GM23338 (cell line): ENCODE measurements around the gene ZNF106. TPM values are rescaled to one million over a fixed set of nuclear protein-coding genes. Genes with fewer than 3 reads are reported as not detected.

ENCODE experiments used
- ATAC-seq: fragments of 200-7000 bp; cut with Tn5 transposase; 3 replicates; pipeline ENCODE4 v1.9.1; 2020
- DNase-seq: peaks from one replicate; pipeline ENCODE4 v3.0.0-alpha.2; 2015; ENCODE audit warnings: low spot score
- H2AFZ ChIP-seq: fragments of 200-600 bp; sonication (generic); 2 replicates; pipeline ENCODE4 v1.8.0; 2016; ENCODE audit warnings: antibody characterized with exemption, mild to moderate bottlenecking, moderate library complexity
- H3F3A ChIP-seq: fragments of 200-600 bp; sonication (generic); replicated peaks from 2 replicates; pipeline ENCODE4 v1.8.0; 2017; ENCODE audit warnings: antibody characterized with exemption, mixed run types, low read depth
- H3K27ac ChIP-seq: fragments of 200-600 bp; sonication (generic); 2 replicates; pipeline ENCODE4 v1.6.1; 2016; ENCODE audit warnings: low read depth
- H3K27me3 ChIP-seq: fragments of 200-600 bp; sonication (generic); 2 replicates; pipeline ENCODE4 v1.8.0; 2016; ENCODE audit warnings: mild to moderate bottlenecking, mixed run types, moderate library complexity; ENCODE audit not compliant: insufficient read depth
- H3K36me3 ChIP-seq: fragments of 200-600 bp; sonication (generic); 2 replicates; pipeline ENCODE4 v1.8.0; 2016; ENCODE audit warnings: mild to moderate bottlenecking; ENCODE audit not compliant: insufficient read depth
- H3K4me1 ChIP-seq: fragments of 200-600 bp; sonication (generic); 2 replicates; pipeline ENCODE4 v1.8.0; 2016; ENCODE audit warnings: mild to moderate bottlenecking, moderate library complexity; ENCODE audit not compliant: insufficient read depth
- H3K4me2 ChIP-seq: fragments of 200-600 bp; sonication (generic); 2 replicates; pipeline ENCODE4 v1.7.1; 2017; ENCODE audit warnings: mixed run types
- H3K4me3 ChIP-seq: fragments of 200-600 bp; sonication (generic); 2 replicates; pipeline ENCODE4 v1.6.1; 2016; ENCODE audit warnings: mixed run types
- H3K79me2 ChIP-seq: fragments of 200-600 bp; sonication (generic); replicated peaks from 2 replicates; pipeline ENCODE4 v1.8.0; 2017; ENCODE audit warnings: mild to moderate bottlenecking; ENCODE audit not compliant: insufficient read depth
- H3K9me2 ChIP-seq: fragments of 200-600 bp; sonication (generic); 2 replicates; pipeline ENCODE4 v1.8.0; 2017; ENCODE audit not compliant: insufficient read depth
- H4K20me1 ChIP-seq: fragments of 200-600 bp; sonication (generic); replicated peaks from 2 replicates; pipeline ENCODE4 v1.8.0; 2017; ENCODE audit warnings: mild to moderate bottlenecking; ENCODE audit not compliant: insufficient read depth
- H3K27ac Mint-ChIP-seq: 2 replicates; pipeline ENCODE4 v1.8.0; 2020; ENCODE audit warnings: inconsistent platforms, mild to moderate bottlenecking, moderate library complexity, mixed read lengths
- H3K27me3 Mint-ChIP-seq: 3 replicates; pipeline ENCODE4 v1.8.0; 2022; ENCODE audit warnings: low read depth, mild to moderate bottlenecking, moderate library complexity, mixed read lengths, inconsistent platforms; ENCODE audit not compliant: insufficient read depth, poor library complexity
- H3K36me3 Mint-ChIP-seq: 3 replicates; pipeline ENCODE4 v1.8.0; 2021; ENCODE audit warnings: low read depth, mild to moderate bottlenecking, inconsistent platforms, moderate library complexity, mixed read lengths
- H3K4me1 Mint-ChIP-seq: 3 replicates; pipeline ENCODE4 v1.8.0; 2020; ENCODE audit warnings: mild to moderate bottlenecking, inconsistent platforms, mixed read lengths
- H3K4me3 Mint-ChIP-seq: 3 replicates; pipeline ENCODE4 v1.8.0; 2021; ENCODE audit warnings: moderate library complexity, mild to moderate bottlenecking, inconsistent platforms, mixed read lengths
- H3K9me3 Mint-ChIP-seq: 3 replicates; pipeline ENCODE4 v1.8.0; 2020; ENCODE audit warnings: moderate library complexity, mild to moderate bottlenecking, inconsistent platforms, mixed read lengths
- CREB1 ChIP-seq: fragments of 250-450 bp; sonication (Bioruptor Pico); IDR thresholded peaks from 2 replicates; pipeline ENCODE4 v1.5.0; 2020; ENCODE audit warnings: low read depth, mild to moderate bottlenecking, moderate library complexity
- CTCF ChIP-seq, 2 experiments: fragments of 200-600 bp in 1 of 2; sonication (generic) in 1 of 2; conservative IDR thresholded peaks; 2 replicates each; pipeline versions ENCODE4 v1.5.1 to v1.6.1; 2016 to 2017; ENCODE audit warnings: antibody characterized with exemption in 2 of 2, low read depth in 2 of 2, mild to moderate bottlenecking in 2 of 2, moderate library complexity in 1 of 2
- EZH2 ChIP-seq: fragments of 200-600 bp; sonication (generic); IDR thresholded peaks from one replicate; pipeline ENCODE4 v1.8.0; 2017; ENCODE audit warnings: antibody characterized with exemption, mild to moderate bottlenecking, low read depth; ENCODE audit not compliant: unreplicated experiment
- EZH2phosphoT487 ChIP-seq: fragments of 200-600 bp; sonication (generic); IDR thresholded peaks from one replicate; pipeline ENCODE4 v1.8.1; 2018; ENCODE audit warnings: antibody characterized with exemption; ENCODE audit not compliant: unreplicated experiment
- JUNB ChIP-seq: IDR thresholded peaks from one replicate; pipeline ENCODE4 v1.6.1; 2016; ENCODE audit warnings: antibody characterized with exemption; ENCODE audit not compliant: unreplicated experiment
- NANOG ChIP-seq: IDR thresholded peaks from 2 replicates; pipeline ENCODE4 v1.6.1; 2016; ENCODE audit warnings: antibody characterized with exemption, borderline replicate concordance
- POLR2AphosphoS5 ChIP-seq: IDR thresholded peaks from 2 replicates; pipeline ENCODE4 v1.6.1; 2016; ENCODE audit warnings: antibody characterized with exemption, low read depth
- REST ChIP-seq: IDR thresholded peaks from one replicate; pipeline ENCODE4 v1.6.1; 2018; ENCODE audit warnings: antibody characterized with exemption; ENCODE audit not compliant: unreplicated experiment
- STAT1 ChIP-seq: IDR thresholded peaks from one replicate; pipeline ENCODE4 v1.6.1; 2016; ENCODE audit warnings: antibody characterized with exemption; ENCODE audit not compliant: unreplicated experiment
- ZNF114 ChIP-seq: fragments of 250-450 bp; sonication (Bioruptor Pico); IDR thresholded peaks from 2 replicates; pipeline ENCODE4 v1.5.0; 2020; ENCODE audit warnings: mild to moderate bottlenecking, moderate library complexity
- polyA plus RNA-seq: library from polyadenylated mRNA; unstranded; fragments of >200 nt; fragmentation: Nextera tagmentation; extraction: Ambion mirVana; gene quantifications from 2 replicates; pipeline ENCODE4 v1.2.1, GENCODE V29; 2016
- total RNA-seq: library from RNA; depleted of rRNA; stranded (reverse); fragments of >200 nt; shearing (Covaris generic); gene quantifications from 2 replicates; pipeline ENCODE4 v1.2.3, GENCODE V29; 2014
- TF ChIP-seq, protein P1 (sequence below): fragments of 250-450 bp; sonication (Bioruptor Pico); IDR thresholded peaks from 2 replicates; pipeline ENCODE4 v1.5.0; 2020; ENCODE audit warnings: mild to moderate bottlenecking, moderate library complexity
- TF ChIP-seq, protein P2 (sequence below): IDR thresholded peaks from 2 replicates; pipeline ENCODE4 v1.6.1; 2016; ENCODE audit warnings: antibody characterized with exemption

ZNF106 gene
- total and polyA plus RNA-seq, 2 experiments from 2014 or later = 48.0 to 53.7 TPM

DNA sequence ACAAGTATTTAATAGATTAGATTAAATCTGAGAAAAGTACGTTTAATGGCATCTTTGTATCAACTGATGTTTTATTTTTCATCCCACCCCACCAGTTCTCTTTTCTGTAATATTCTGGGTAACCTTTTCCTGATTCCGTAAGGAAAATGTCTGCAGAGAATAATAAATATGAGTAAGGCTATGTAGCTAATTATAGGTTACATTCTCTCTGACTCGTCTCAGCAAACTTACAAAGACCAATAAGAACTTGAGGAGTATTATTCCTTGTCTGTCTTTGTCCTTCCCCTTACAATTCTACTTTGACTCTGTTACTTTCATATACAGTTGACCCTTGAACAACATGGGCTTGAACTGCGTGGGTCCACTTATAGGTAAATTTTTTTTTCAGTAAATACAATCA, 16.6 kb upstream of the ZNF106 start:
- no peak overlapping the region for H3K4me2 ChIP-seq
- DNase-seq = no peak

More for the DNA sequence above, 16.6 kb upstream of the ZNF106 start:
- H3K9me2 ChIP-seq = no peaks in the 10 kb centered on the region
- ATAC-seq = no peak
- Mint-ChIP-seq H3K27ac (no peak overlapping the region), H3K36me3 (no peaks in the 10 kb centered on the region), H3K27me3 (peaks cover 1% of the 10 kb centered on the region), H3K4me3 (no peak overlapping the region), H3K9me3 (no peaks in the 10 kb centered on the region), H3K4me1 (no peaks in the 10 kb centered on the region)
- no peak overlapping the region for H3K4me3 ChIP-seq
- peaks cover 16% of the 10 kb centered on the region for H4K20me1 ChIP-seq
- TF ChIP-seq STAT1 (no peak), POLR2AphosphoS5 (no peak), EZH2phosphoT487 (no peak), CREB1 (CRISPR knock-in tag) (no peak), EZH2 (no peak), ZNF114 (no peak), NANOG (no peak), CTCF (conservative IDR thresholded peaks at IDR 0.05; ENCODE audit: low read depth in 2 of 2) (no peak), JUNB (no peak), REST (no peak)
- TF ChIP-seq, protein P1, sequence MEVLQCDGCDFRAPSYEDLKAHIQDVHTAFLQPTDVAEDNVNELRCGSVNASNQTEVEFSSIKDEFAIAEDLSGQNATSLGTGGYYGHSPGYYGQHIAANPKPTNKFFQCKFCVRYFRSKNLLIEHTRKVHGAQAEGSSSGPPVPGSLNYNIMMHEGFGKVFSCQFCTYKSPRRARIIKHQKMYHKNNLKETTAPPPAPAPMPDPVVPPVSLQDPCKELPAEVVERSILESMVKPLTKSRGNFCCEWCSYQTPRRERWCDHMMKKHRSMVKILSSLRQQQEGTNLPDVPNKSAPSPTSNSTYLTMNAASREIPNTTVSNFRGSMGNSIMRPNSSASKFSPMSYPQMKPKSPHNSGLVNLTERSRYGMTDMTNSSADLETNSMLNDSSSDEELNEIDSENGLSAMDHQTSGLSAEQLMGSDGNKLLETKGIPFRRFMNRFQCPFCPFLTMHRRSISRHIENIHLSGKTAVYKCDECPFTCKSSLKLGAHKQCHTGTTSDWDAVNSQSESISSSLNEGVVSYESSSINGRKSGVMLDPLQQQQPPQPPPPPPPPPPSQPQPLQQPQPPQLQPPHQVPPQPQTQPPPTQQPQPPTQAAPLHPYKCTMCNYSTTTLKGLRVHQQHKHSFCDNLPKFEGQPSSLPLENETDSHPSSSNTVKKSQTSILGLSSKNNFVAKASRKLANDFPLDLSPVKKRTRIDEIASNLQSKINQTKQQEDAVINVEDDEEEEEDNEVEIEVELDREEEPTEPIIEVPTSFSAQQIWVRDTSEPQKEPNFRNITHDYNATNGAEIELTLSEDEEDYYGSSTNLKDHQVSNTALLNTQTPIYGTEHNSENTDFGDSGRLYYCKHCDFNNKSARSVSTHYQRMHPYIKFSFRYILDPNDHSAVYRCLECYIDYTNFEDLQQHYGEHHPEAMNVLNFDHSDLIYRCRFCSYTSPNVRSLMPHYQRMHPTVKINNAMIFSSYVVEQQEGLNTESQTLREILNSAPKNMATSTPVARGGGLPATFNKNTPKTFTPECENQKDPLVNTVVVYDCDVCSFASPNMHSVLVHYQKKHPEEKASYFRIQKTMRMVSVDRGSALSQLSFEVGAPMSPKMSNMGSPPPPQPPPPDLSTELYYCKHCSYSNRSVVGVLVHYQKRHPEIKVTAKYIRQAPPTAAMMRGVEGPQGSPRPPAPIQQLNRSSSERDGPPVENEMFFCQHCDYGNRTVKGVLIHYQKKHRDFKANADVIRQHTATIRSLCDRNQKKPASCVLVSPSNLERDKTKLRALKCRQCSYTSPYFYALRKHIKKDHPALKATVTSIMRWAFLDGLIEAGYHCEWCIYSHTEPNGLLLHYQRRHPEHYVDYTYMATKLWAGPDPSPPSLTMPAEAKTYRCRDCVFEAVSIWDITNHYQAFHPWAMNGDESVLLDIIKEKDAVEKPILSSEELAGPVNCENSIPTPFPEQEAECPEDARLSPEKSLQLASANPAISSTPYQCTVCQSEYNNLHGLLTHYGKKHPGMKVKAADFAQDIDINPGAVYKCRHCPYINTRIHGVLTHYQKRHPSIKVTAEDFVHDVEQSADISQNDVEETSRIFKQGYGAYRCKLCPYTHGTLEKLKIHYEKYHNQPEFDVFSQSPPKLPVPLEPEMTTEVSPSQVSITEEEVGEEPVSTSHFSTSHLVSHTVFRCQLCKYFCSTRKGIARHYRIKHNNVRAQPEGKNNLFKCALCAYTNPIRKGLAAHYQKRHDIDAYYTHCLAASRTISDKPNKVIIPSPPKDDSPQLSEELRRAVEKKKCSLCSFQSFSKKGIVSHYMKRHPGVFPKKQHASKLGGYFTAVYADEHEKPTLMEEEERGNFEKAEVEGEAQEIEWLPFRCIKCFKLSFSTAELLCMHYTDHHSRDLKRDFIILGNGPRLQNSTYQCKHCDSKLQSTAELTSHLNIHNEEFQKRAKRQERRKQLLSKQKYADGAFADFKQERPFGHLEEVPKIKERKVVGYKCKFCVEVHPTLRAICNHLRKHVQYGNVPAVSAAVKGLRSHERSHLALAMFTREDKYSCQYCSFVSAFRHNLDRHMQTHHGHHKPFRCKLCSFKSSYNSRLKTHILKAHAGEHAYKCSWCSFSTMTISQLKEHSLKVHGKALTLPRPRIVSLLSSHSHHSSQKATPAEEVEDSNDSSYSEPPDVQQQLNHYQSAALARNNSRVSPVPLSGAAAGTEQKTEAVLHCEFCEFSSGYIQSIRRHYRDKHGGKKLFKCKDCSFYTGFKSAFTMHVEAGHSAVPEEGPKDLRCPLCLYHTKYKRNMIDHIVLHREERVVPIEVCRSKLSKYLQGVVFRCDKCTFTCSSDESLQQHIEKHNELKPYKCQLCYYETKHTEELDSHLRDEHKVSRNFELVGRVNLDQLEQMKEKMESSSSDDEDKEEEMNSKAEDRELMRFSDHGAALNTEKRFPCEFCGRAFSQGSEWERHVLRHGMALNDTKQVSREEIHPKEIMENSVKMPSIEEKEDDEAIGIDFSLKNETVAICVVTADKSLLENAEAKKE (CRISPR knock-in tag) = no peak
- TF ChIP-seq, protein P2, sequence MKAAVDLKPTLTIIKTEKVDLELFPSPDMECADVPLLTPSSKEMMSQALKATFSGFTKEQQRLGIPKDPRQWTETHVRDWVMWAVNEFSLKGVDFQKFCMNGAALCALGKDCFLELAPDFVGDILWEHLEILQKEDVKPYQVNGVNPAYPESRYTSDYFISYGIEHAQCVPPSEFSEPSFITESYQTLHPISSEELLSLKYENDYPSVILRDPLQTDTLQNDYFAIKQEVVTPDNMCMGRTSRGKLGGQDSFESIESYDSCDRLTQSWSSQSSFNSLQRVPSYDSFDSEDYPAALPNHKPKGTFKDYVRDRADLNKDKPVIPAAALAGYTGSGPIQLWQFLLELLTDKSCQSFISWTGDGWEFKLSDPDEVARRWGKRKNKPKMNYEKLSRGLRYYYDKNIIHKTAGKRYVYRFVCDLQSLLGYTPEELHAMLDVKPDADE = no peak
- H3K79me2 ChIP-seq = peaks cover 63% of the 10 kb centered on the region
- H2AFZ ChIP-seq = no peak overlapping the region
- H3K36me3 ChIP-seq = no peaks in the 10 kb centered on the region
- H3F3A ChIP-seq = no peaks in the 10 kb centered on the region
- H3K27ac ChIP-seq = no peak overlapping the region
- H3K27me3 ChIP-seq = no peaks in the 10 kb centered on the region
- H3K4me1 ChIP-seq = no peaks in the 10 kb centered on the region
